GM12891 (cell line): ENCODE results near the gene COG5.

Experiments
- POLR2A ChIP-seq: IDR thresholded peaks from 2 replicates; pipeline ENCODE4 v1.6.1; 2011; ENCODE audit warnings: low read depth, low read length, control low read depth
- POLR2AphosphoS5 ChIP-seq: IDR thresholded peaks from 2 replicates; pipeline ENCODE4 v1.6.1; 2011; ENCODE audit warnings: low read depth, low read length, control low read depth
- SPI1 ChIP-seq: IDR thresholded peaks from 2 replicates; pipeline ENCODE4 v1.6.1; 2011; ENCODE audit warnings: low read depth, low read length, control low read depth
- TAF1 ChIP-seq: IDR thresholded peaks from 2 replicates; pipeline ENCODE4 v1.6.1; 2011; ENCODE audit warnings: low read depth, low read length, control low read depth

DNA sequence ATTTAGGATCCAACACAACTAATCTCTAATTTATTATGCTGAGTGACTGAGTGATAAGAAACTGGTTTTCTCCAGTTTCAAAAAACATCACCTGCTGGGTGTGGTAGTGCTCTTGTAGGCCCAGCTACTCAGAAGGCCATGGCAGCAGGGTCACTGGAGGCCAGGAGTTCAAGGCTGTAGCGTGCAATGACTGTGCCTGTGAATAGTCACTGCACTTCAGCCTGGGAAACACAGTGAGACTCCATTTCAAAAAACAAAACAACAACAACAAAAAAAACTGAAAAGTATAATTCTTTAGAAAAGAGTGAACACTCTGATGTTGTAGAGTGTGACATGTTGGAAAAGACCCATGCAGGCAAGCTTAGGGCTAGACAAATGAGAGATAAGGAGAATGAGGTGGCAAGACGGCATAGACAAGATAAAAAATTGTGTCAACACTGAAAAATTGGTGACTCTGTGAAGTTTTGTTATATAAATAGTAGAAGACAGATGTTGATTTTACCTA is 243.9 kb downstream of the COG5 start:
- no peak for TF ChIP-seq TAF1
- no peak for TF ChIP-seq POLR2A
- TF ChIP-seq POLR2AphosphoS5 = no peak
- TF ChIP-seq SPI1 = no peak
